D721Med (cell line): ENCODE measurements around the gene AMH.
"Not testable (repeated sequence)": the region's sequence is repeated elsewhere in the genome, so short reads cannot be mapped to it uniquely, and the experiment has no call there.

Experiments used
- DNase-seq: peaks from one replicate; pipeline ENCODE4 v3.0.0; 2011; ENCODE audit warnings: low spot score; ENCODE audit not compliant: insufficient read length
- FAIRE-seq: peaks from 2 replicates; lab custom pipeline; 2011; peaks lifted over from hg19 to GRCh38; lab: Jason Lieb, UNC
- CTCF ChIP-seq: IDR thresholded peaks from 2 replicates; pipeline ENCODE4 v1.5.1; 2012; ENCODE audit warnings: mild to moderate bottlenecking, control low read depth; ENCODE audit not compliant: insufficient read depth; ENCODE audit errors: missing control alignments

Gene AMH

GRCh38 chr19:2274931-2275535 lies 25.9 kb downstream of the AMH start:
- FAIRE-seq (no peak), DNase-seq (no peak)
- TF ChIP-seq CTCF = peak; percentile 69

GRCh38 chr19:2275588-2276428 lies 26.7 kb downstream of the AMH start:
- TF ChIP-seq CTCF = no peak
- FAIRE-seq (no peak), DNase-seq (no peak)

- no peak for FAIRE-seq
- no peak for DNase-seq
- TF ChIP-seq CTCF = no peak
These were observed 27.4 kb downstream of the AMH start for GRCh38 chr19:2276429-2276986.

- DNase-seq = no peak
- FAIRE-seq = no peak
- no peak for TF ChIP-seq CTCF
These were observed 28.0 kb downstream of the AMH start for GRCh38 chr19:2277138-2277537.

GRCh38 chr19:2278459-2279158 lies 29.5 kb downstream of the AMH start:
- FAIRE-seq (no peak), DNase-seq (no peak)
- TF ChIP-seq CTCF = no peak

GRCh38 chr19:2280633-2281264 lies 31.6 kb downstream of the AMH start:
- FAIRE-seq (no peak), DNase-seq (no peak)
- TF ChIP-seq CTCF = no peak

- DNase-seq, FAIRE-seq: not testable (repeated sequence)
These were observed 32.3 kb downstream of the AMH start for GRCh38 chr19:2281265-2282061.
